Putamen (tissue), 1 donor: ENCODE results near the gene CPXM1.

Experiments used
- DNase-seq: peaks from one replicate; pipeline ENCODE4 v3.0.0-alpha.2; 2016; ENCODE audit warnings: low spot score

Gene CPXM1

DNA sequence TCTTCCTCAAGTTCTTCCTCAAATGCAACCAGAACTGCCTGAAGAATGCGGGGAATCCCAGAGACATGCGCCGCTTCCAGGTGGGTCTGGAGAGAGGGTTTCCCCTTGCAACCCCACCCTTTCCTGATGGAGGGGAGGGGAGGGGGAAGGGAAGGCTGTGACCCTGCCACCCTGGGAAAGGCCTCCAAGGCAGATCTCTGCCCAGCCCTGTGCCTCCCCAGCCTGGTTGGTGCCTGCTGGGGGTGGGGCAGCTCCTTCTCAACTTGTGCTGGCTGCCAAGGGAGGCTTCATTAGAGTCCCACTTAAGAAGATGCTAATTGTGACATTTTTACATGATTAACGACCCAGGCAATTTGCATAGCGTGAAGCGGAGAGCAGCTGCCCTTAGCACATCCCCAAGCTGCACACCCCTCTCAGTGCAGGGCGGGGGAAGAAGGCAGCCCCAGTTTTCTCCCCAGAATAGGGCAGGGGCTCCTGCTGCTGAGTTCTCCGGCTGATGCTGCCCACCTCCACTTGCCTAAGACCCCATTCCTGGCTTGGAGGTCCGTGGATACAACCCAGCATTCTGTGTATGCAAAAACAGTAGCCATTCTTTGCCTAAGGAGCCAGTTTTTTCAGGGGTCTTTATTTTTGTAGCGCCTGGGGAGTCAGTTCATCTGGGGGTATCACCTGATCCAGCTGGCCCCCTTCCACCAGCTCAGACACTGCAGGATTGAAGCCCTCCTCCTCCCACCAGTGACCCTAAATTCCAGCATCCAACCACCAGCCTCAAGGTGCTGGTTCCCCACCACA, 51.7 kb downstream of the CPXM1 start:
- no peak for DNase-seq

DNA sequence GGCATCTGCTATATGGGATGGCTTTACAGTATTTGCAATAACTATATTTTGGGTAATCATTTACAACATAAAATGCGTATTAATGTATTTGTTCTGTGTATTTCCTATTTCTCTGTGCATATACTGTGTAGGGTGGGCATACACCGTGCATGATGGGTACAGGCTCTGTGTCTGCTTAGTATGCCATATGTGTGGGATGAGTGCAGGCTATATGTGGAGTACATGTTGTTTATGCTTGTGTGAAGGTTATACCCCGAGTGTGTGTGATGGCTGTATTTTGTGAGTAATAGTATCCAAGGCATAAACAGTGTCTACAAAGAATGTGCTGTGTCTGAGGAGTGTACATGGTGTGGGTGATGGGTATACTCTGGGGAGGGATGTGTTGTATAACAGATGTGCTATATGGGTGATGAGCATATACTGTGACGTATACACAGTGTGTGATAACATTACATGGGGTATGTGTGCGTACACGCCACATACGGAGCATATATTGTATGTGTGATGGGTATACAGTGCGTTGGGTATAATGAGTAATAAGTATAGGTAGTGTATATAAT, 52.7 kb downstream of the CPXM1 start:
- no peak for DNase-seq

DNA sequence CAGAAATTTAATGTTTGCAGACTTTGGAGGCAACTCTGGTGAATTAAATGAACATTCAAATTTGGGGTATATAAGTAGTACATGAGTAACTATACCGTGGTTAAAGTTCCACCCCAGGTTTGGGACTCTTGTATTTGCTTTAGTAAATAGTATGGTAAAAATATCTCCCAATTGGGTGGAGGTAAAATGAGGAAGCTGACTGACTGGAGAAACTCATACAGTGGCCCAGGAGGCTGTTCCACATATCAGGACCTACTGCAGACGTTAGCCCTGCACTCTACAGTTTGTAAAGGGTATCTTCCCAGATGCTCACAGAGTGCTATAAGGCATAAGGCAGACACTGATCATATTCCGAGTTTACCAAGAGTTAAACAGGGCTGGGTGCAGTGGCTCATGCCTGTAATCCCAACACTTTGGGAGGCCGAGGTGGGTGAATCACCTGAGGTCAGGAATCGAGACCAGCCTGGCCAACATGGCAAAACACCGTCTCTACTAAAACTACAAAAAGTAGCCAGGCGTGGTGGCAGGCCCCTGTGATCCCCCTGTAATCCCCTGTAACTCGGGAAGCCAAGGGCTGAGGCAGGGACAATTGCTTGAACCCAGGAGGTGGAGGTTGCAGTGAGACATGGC, 53.7 kb downstream of the CPXM1 start:
- no peak for DNase-seq

DNA sequence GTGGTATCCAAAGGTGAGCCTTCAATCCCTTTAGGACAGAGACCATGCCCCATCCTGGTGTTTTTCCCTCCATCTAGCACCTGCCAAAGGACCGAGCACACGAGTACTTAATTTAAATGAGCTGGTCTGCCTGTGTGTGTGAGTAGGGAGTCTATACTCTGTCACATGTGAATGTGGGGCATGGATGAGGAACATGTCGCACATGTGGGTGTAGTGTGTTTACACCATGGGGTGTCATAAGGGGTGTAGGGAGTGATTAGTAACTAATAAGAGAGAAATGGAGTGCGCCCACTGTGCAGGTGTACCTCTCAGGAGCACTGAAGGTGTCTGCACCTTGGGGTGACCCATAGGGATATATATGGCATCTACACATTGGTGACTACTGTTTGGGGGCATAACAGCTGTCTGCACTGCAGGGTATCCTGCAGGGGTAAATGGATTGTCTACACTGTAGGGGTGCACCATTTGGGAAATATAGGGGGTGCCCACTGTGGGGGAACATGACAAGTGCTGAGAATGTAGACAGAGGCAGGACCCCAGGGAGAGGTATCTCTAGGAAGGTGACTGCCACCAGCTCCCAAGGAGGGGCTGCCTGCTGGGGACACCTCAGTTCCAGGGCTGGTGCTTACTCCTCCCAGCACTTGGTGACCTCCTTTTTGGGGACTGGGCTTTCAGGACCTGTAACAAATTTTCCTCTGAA, 54.3 kb downstream of the CPXM1 start:
- DNase-seq = no peak

DNA sequence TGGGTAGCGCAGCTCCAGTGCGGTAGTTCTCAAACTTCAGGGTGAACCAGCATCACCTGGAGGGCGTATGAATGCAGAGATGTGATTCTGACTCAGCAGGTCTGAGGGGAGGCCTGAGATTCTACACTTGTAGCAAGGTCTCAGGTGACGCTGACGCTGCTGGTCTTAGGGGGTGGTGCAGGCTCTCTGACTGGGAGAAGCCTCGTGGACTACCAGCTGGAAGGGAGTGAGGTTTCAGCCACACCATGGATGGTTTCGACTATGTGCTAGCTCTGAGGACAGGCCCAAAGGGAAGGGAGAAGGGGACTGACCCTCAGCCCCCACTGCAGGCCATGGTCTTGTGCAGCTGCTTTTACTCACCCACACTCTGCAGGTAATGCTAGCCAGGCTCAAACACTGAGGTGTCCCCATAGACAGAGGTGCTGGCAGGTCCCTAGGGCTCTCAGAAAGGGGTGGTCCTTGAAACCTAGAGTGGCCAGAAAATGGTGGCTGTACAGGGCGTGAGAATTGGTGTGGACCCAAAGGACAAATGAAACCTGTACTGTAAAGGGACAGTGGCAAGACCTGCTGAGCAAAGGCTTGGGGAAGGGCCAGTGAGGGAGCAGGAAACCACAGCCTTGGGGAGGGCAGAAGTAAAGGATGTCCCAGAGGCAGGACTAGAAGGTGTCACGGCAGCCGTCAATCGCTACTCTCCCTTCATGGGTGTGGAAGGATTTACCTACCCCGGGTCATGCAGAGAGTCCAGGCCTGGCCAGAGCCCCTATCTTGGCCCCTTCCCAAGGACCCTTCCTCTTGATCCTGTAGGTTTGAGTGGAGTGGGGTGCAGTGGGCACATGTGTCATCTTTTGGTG, 55.1 kb downstream of the CPXM1 start:
- DNase-seq = no peak
